NT2/D1 (cell line): Measurements from ENCODE around the gene RADIL.

ENCODE experiments used
- YY1 ChIP-seq: IDR thresholded peaks from 2 replicates; pipeline ENCODE4 v1.6.1; 2011; ENCODE audit not compliant: insufficient read length, insufficient read depth
- ZNF274 ChIP-seq: IDR thresholded peaks from 2 replicates; pipeline ENCODE4 v1.6.1; 2011; ENCODE audit warnings: mild to moderate bottlenecking, low read depth, low read length

DNA sequence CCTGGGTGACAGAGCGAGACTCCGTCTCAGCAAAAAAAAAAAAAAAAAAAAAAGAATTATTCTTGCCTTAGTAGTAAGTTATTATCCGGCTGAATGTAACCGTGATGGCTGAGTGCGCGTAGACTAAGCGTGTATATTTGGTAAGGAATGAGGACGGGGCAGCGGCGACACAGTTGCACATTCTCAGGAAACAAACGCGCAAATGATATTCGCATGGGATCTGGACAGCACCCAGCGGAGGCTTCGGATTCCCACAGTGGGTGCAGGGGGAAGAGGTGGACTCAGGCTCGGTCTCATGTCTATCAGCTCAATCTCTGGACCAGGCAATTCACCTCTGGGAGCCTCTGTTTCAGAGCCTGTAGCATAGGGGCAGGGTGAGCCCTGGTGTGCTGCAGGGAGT, 50.8 kb downstream of the RADIL start:
- TF ChIP-seq YY1 (no peak), ZNF274 (no peak)
